GM08714 (cell line): ENCODE results near the gene ZFYVE21.

ENCODE experiments used
- H3K4me3 ChIP-seq: fragments of 200-500 bp; sonication (Bioruptor generic); 2 replicates; pipeline ENCODE4 v1.5.1; 2014; ENCODE audit warnings: mild to moderate bottlenecking, low read length, inconsistent platforms
- ZNF274 ChIP-seq: IDR thresholded peaks from 2 replicates; pipeline ENCODE4 v1.6.1; 2012; ENCODE audit warnings: mild to moderate bottlenecking, low read depth, low read length

The ZFYVE21 gene

DNA sequence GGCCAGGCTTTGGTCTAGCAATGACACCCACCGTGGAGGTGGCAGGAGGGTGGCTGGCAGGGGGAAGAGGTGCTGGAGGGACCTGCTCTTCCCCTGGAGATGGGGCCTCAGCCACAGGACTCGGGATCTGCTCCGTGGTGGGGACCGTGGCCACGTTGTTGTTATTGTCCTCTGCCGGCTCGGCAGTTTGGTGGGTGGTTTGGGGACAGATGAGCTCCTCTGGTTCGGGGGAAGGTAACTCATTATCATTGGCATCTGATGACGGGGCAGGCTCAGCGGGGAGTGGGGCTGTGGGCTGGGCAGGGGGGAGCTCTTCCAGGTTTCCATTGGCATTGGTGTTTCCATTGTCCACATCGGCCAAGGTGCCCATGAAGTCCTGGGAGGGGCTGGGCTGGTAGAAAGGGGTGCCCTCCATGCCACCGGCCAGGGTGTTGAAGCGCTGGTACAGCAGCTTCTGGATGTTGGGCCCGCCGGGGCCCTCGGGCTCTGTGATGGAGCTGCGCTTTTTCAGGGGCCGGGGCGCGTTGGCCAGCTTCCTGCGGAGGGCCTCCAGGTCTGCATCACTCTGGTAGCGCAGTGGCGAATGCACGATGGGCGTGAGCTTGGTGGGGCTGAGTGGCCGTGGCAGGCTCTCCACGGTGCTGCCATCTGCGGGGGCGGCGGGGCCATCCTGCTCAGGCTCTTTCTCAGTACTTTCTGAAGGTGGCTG is 24.3 kb downstream of the ZFYVE21 start:
- no peak overlapping the region for H3K4me3 ChIP-seq
- TF ChIP-seq ZNF274: no peak

DNA sequence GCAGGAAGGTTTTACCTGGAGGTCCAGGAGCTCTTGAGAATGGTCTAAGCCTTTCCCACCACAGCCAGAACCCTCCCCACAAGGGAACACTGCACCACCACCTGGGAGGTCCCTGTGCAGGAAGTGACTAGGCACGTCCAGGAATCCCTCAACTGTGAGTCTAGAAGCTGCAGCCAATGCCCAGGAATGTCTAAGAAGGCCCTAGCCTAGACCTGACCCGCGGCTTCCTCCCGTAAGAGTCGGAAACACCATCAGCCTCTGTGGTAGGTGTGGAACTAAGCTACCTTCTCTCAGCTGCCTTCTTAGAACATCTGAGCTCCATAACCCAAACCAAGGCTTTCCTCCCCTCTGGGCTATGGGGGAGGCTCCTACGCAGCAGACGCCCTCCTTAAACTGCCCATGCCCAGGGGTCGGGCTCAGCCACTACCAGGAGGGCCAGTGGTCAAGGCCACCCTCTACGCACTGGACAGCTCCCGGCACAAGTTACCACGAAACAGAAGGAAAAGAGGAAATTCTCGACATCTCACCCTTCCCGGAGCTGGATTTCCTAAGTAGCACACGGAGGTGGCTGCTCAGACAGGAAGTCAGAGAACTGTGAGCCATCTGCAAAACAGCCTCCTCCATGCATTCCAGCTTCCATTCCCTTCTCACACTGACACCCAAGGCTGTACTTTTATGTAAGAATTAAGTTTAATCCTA is 25.5 kb downstream of the ZFYVE21 start:
- TF ChIP-seq ZNF274: no peak
- H3K4me3 ChIP-seq: no peak overlapping the region

DNA sequence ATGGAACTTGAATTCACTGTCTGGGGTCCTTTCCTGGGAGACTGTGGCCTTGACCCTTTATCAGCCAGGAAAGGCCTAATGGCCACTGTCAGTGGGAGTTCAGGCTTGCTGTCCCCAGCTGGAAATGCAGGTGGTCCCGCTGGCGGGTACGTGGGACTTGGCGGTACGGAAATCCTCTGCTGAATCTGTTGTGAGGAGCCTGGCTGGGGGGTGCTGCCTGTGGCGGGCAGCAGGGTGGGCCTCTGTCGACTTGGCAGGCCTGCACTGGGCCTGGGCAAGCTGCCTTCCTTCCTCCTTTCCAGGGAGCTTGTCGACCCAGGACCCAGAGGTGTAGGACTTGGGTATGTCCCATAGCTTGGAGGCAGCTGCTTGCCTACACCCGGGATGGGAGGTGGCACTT is 26.3 kb downstream of the ZFYVE21 start:
- no peak overlapping the region for H3K4me3 ChIP-seq
- no peak for TF ChIP-seq ZNF274

DNA sequence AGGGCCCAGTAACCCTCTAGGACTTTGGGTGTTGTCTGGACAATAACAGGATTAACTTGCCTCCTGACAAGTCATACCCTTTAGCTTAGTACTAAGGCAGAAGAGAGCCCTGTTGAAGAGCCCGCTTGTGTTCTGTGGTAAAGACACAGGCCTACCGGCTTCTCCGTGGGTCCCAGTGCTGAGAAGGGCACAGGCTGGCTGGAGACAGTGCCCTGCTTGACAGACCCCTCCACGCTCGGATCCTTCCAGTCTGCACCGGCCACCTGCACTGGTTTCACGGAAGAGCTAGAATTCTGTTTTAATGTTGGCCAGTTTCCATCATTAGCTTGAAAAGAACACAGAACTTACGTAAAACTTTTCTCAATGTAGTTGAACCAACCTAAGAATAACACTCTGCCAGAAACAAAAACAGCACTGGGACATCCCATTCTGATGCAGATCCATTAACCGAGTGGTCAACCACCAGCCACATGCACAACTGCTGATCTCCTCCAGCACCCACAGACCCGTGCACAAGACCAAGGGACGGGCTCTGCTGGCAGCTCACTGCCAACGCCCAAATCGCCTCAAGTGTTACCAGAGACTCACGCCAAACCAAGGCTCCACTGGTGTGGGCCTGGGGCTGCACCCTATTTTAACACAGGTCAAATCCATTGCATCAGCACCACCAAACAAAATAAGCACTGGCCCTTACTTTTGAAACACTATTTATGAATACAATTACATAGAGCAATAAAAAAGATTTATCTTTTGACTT is 27.1 kb downstream of the ZFYVE21 start:
- H3K4me3 ChIP-seq: no peak overlapping the region
- TF ChIP-seq ZNF274: no peak

DNA sequence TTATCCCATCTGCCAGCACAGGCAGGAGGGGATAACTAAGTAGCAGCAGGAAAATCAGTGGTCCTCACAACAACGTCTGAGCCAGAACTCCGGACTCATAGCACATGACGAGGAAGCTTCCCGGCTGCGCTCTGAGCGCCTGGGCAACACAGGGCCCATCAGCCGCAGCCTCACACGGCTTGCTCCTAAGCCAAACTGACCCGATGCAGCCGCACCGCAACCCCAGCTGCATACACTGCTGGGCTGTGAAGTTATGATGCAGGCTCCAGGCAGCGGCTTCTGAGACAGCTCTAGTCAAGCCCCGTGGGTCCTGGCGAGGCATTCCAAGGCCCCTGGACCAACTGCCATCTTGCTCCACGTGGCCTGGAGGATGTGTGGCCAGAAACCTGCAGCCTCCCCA is 28.1 kb downstream of the ZFYVE21 start:
- no peak for TF ChIP-seq ZNF274
- H3K4me3 ChIP-seq: no peak overlapping the region

DNA sequence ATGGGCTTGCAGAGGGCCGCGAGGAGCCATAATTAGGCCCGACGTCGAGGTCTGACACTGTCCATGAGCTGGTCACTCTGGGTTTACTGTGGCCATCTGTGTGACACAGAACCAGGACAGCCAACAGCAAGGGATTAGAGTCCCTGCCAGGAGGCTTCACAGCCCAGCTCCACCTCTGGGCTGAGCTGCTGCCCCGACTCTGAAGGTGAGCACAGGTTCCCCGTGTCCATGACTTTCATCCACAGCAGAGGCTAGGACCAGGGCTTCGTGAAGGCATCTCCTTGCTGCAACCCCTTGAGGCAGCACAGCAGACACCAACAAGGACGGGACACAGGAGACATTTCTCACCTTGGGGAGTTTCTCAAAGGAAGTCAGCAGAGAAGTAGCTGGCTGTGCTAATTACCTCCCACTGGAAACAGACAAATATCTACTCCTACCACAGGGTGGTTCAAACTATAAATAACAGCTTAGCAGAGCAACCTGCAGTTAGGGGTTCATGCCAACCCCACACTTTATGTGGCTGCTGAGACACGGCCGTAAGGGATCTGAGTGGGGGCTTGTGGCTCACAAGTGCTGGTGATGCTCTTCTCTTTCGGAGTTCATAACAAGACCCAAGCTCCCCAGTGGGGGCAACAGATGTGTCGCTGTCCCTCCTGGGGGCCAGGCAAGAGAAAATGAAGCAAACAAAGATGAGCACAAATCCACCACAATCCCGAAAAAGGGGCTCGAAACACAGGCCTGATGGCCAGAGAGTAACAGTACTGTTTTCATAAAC is 29.2 kb downstream of the ZFYVE21 start:
- H3K4me3 ChIP-seq: no peak overlapping the region
- no peak for TF ChIP-seq ZNF274

DNA sequence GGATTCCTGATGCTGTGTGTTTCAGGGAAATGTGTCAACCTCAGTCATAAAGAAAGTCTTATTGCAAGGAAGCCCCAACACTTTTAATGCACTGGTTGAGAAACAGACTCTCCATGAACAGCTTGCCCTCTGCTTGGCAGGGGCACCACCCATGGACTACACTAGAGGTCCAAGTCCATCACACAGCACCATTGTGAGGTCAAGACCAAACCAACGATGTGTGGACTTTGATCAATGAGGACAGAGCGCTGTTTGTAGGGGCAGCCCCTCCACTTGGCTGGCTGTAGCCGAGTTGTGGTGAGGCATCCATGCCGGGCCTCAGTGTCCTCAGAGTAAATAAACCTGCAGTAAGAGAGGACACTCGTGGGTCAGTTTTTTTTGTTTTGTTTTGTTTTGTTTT is 29.8 kb downstream of the ZFYVE21 start:
- TF ChIP-seq ZNF274: no peak

DNA sequence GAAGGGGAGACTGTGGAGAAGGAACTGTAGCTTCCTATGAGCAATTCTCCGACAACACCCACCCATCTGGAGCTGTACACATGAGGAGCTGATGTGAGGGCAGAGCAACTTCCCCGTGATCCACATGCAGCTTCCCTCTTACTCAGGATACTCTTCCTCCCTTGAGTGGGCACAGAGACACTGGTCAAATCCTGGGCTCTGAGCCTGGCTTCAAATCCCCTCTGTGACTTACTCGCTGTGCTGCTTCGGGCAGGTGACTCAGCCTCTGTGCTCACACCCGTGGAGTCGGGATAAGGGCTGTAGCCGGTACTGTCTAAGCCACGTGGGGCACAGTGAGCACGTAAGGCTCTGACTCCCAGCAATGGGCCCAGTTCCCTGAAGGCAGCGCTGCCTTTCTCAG is 31.1 kb downstream of the ZFYVE21 start:
- no peak for TF ChIP-seq ZNF274
- no peak overlapping the region for H3K4me3 ChIP-seq

More for the DNA sequence above, 29.8 kb downstream of the ZFYVE21 start:
- H3K4me3 ChIP-seq: no peak overlapping the region

DNA sequence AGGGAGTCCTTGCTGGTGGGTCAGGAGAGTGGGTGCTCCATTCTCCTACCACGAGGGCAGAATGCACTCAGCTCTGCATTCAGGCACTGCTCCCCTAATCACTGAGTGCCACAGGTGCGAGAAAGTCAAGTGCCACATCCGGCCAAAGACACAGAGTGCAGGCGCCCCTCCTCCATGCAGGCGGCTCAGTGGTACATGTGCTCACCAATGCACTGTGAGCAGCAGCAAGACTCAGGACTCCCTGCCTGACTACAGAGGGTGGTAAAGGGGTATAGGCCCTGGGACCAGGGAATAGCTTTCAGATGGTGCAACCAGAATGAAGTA is 32.9 kb downstream of the ZFYVE21 start:
- TF ChIP-seq ZNF274: no peak
- H3K4me3 ChIP-seq: no peak overlapping the region

DNA sequence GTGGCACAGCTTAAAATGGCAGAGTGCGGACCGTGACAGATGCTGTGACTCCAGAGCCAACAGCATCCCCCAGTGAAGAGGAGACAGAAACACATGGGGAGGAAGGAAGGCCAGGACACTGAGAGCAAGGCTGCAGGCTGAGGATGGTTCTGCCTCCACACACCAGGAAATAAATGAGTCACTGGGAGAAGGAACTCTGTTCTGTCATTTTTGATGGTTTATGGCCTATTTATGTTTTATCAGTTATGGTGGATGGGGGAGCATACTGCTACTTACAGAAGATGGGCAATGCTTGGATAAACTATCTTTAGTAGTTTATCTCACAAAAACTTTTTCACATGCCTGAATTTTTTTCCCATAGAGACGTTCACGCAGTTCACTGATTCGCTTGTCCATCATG is 33.8 kb downstream of the ZFYVE21 start:
- no peak for TF ChIP-seq ZNF274
- no peak overlapping the region for H3K4me3 ChIP-seq

DNA sequence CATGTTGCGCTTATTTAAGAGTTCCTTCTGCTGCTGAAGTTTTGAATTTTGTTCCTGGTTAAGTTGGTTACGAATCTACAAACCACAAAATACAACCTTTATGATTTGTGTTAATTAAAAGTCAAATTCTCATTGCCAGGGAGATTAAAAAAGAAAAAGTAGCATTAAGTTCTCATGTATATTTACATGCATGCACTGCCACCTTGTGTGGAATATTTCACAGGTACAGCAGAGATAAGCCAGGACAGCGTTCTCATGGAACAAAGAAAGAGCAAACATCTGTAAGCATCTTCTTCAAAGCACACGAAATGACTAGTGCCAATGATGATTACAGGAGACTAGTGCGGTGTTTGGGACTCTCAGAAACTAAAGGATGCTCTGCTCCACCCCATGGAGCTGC is 34.2 kb downstream of the ZFYVE21 start:
- no peak overlapping the region for H3K4me3 ChIP-seq
- no peak for TF ChIP-seq ZNF274

DNA sequence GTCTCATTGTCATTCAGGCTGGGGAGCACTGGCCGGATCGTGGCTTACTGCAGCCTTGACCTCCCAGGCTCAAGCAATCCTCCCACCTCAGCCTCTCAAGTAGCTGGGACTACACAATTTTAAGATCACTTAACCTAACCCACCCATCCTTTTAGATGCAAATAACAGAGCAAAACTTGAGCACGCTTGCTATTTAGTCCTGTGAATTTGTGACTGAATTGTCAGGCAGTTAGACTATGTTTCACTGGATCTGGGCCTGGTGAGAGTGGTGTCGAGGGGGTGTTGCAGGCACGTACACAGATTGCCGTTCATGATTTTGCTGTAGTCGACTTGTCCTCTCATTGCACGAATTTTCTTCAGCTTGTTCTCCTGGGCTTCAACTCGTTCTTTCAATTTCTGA is 38.2 kb downstream of the ZFYVE21 start:
- no peak for TF ChIP-seq ZNF274
- H3K4me3 ChIP-seq: no peak overlapping the region

DNA sequence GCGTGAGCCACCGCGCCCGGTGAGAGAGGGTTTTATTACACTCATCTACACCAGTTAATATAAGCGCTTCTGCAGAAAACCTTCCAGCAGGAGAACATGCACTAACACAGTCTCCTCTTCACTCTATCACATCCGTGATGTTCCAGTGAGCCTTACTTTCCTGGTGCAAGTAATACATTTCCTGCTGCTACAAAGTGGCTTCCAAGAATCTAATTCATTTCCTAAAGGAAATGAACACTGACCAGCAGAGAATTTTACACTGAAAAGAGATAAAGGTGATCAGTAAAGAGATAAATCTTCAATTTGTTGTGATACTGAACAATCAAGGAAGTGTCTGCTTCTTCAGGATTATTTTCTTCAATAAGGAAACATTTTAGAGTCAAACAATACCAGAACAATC is 39.5 kb downstream of the ZFYVE21 start:
- TF ChIP-seq ZNF274: no peak
- H3K4me3 ChIP-seq: no peak overlapping the region

DNA sequence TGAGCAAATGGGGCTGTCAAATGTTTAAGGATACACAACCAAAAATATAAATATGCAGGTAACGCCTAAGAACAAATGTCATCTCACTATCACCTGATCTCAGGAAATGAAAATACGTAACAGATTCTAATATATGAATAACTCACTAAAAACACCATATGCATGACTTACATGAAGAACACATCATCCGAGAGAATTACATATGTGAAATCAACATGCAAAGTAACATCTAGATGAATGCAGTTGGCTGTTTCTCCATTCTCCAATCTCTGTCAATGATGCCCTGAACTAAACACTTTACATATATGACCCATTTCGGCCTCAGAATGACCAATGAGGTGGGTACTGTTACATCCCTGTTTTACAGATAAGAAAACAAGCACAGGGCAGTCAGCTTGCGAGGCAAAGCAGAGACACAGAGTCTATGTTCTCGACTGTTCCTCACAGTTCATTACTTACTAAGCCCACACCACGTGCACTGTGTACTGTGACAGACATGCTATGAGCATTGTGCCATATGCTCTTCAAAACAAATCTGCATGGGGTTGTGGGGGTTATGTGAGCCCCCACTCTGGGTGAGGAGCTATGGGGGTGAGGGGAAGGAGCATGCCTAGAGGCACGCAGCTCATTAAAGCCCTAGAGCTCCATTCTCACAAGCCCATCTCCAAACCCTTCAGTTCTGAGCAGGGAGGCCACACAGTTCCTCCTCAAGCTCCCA is 42.6 kb downstream of the ZFYVE21 start:
- TF ChIP-seq ZNF274: no peak
- no peak overlapping the region for H3K4me3 ChIP-seq

DNA sequence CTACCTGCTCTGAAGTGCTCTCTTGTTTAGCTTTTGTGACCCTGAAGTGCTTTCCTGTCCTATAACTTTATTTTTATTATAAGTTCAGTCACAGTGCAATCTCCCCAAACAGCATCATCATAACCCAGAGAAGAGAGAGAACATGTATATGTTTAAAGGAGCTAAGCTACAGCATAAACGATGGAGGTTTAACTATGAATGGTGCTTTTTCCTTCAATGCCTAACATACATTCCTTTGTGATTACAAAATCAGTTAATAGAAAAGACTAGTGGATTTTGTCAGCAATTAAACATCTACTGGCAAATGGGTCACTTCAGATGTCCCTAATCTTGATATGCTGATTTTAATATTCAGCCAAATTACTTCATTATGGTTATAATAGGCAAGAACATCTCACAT is 46.4 kb downstream of the ZFYVE21 start:
- no peak for TF ChIP-seq ZNF274
- H3K4me3 ChIP-seq: no peak overlapping the region
